Kidney epithelial cell (primary cell): ENCODE data around the gene S100A2. TPM values are rescaled to one million over a fixed set of nuclear protein-coding genes. Genes with fewer than 3 reads are reported as not detected.

ENCODE experiments used
- DNase-seq: peaks from one replicate; pipeline ENCODE4 v3.0.0-alpha.2; 2010; ENCODE audit warnings: low read depth
- H3K27me3 ChIP-seq: 2 replicates; pipeline ENCODE4 v1.6.0; 2011; ENCODE audit warnings: low read length; ENCODE audit not compliant: control insufficient read depth, insufficient read depth
- H3K36me3 ChIP-seq: 2 replicates; pipeline ENCODE4 v1.5.1; 2011; ENCODE audit warnings: low read length; ENCODE audit not compliant: control insufficient read depth, insufficient read depth
- H3K4me3 ChIP-seq: 2 replicates; pipeline ENCODE4 v1.5.1; 2011; ENCODE audit warnings: low read depth, mild to moderate bottlenecking, control low read depth, low read length
- CTCF ChIP-seq: IDR thresholded peaks from 2 replicates; pipeline ENCODE4 v1.5.1; 2011; ENCODE audit warnings: mild to moderate bottlenecking, moderate library complexity, low read length, control low read depth, inconsistent platforms; ENCODE audit not compliant: insufficient read depth, poor library complexity, severe bottlenecking
- total RNA-seq: library from RNA; depleted of rRNA; stranded (reverse); fragments of >200 nt; gene quantifications from 2 replicates; pipeline ENCODE4 v1.2.3, GENCODE V29; 2015

S100A2 gene
- total RNA-seq, 1 donor from 2014 or later = 27.5 TPM

GRCh38 chr1:153571706-153572105, 6.1 kb upstream of the S100A2 start:
- DNase-seq = no peak
- Histone ChIP-seq H3K36me3 (no peaks in the 10 kb centered on the region), H3K4me3 (no peak overlapping the region), H3K27me3 (no peaks in the 10 kb centered on the region)
- no peak for TF ChIP-seq CTCF

- no peak for TF ChIP-seq CTCF
- Histone ChIP-seq H3K4me3 (no peak overlapping the region), H3K36me3 (no peaks in the 10 kb centered on the region), H3K27me3 (no peaks in the 10 kb centered on the region)
- DNase-seq = no peak
These were observed 5.2 kb upstream of the S100A2 start for GRCh38 chr1:153570874-153571273.

GRCh38 chr1:153569465-153569864, 3.8 kb upstream of the S100A2 start:
- Histone ChIP-seq H3K36me3 (no peaks in the 10 kb centered on the region), H3K27me3 (no peaks in the 10 kb centered on the region), H3K4me3 (no peak overlapping the region)
- TF ChIP-seq CTCF = no peak
- no peak for DNase-seq

DNA sequence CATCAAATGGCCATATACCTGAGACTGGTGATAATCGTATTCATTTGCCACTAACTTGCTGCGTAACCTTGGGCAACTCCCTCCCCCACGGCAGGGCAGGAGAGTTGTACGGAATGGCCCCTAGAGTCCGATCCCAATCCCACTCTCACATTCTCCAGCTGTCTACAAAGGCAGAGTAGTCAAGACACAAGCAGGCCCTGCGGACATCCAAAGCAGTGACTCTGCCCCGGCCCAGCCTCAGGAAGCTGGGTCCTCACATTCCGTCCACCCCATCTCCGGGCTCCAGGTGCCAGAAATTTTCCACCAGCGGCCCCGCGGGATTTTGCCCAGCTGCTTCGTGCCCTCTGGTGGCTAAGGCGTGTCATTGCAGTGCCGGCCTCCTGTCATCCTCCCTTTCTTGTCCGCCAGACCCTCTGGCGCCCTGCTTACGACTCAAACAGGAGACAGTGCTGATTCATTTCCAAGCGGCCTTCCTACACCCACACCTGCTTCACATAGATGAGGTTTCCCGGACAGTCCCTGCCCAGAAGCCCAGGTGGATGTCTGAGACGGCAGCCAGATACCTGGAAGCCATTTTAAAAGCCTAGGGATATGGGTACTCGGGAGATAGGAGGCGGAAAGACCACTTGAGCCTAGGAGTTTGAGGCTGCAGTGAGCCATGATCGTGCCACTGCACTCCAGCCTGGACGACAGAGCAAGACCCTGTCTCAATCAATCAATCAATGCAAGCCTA, 2.9 kb upstream of the S100A2 start:
- Histone ChIP-seq H3K4me3 (no peak overlapping the region), H3K36me3 (no peaks in the 10 kb centered on the region), H3K27me3 (no peaks in the 10 kb centered on the region)
- peak; percentile 76 for DNase-seq
- peak; percentile 98 for TF ChIP-seq CTCF

- TF ChIP-seq CTCF = no peak
- Histone ChIP-seq H3K4me3 (no peak overlapping the region), H3K36me3 (no peaks in the 10 kb centered on the region), H3K27me3 (no peaks in the 10 kb centered on the region)
- peak; percentile 94 for DNase-seq
These were observed 2.1 kb upstream of the S100A2 start for GRCh38 chr1:153567621-153568366.
